ENCODE results near the gene GRIP1. TPM values are rescaled to one million over a fixed set of nuclear protein-coding genes. Genes with fewer than 3 reads are reported as not detected.
A peak's percentile ranks its signal among the peaks of the same experiment; 100 is the strongest.

The GRIP1 gene
- total RNA-seq, 1 donor = under 0.01 TPM

DNA sequence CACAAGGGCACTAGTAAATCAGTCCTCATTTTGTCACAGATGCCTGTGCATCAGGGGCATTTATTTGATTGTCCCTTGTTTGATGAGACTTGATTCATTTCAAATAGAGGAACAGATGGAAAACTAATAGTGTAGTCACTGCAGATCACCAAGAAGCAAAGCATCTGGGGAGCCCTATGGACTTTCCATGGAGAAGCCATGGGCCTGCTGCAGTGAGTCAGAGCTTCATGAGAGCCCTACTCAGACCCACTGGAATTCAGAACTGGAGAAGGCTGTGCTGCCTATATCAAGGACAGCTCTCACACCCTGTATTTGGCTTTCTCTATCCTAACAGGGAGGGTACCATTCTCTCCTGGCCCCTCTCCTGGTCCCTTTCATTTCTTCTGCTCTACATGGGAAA lies 126.2 kb downstream of the GRIP1 start:
- no peak for DNase-seq (ENCODE audit: insufficient read length, low spot score, missing footprints)
- H3K9me3 ChIP-seq (ENCODE audit: low read depth, low read length) = no peaks in the 10 kb centered on the region
- no peaks in the 10 kb centered on the region for H4K20me1 ChIP-seq (ENCODE audit: insufficient read depth, low read length)
- H3K4me1 ChIP-seq (ENCODE audit: insufficient read depth, low read length) = no peaks in the 10 kb centered on the region
- H3K4me3 ChIP-seq (ENCODE audit: insufficient read depth, low read length) = no peak overlapping the region
- H3K79me2 ChIP-seq (ENCODE audit: insufficient read depth, low read length) = no peaks in the 10 kb centered on the region
- H3K4me2 ChIP-seq (ENCODE audit: insufficient read depth, low read length) = no peak overlapping the region
- H2AFZ ChIP-seq (ENCODE audit: low read length) = no peak overlapping the region
- no peaks in the 10 kb centered on the region for H3K36me3 ChIP-seq (ENCODE audit: insufficient read depth, low read length)
- no peaks in the 10 kb centered on the region for H3K27me3 ChIP-seq (ENCODE audit: insufficient read depth, low read length)
- H3K27ac ChIP-seq (ENCODE audit: low read depth, low read length) = no peak overlapping the region
- TF ChIP-seq, protein P1, sequence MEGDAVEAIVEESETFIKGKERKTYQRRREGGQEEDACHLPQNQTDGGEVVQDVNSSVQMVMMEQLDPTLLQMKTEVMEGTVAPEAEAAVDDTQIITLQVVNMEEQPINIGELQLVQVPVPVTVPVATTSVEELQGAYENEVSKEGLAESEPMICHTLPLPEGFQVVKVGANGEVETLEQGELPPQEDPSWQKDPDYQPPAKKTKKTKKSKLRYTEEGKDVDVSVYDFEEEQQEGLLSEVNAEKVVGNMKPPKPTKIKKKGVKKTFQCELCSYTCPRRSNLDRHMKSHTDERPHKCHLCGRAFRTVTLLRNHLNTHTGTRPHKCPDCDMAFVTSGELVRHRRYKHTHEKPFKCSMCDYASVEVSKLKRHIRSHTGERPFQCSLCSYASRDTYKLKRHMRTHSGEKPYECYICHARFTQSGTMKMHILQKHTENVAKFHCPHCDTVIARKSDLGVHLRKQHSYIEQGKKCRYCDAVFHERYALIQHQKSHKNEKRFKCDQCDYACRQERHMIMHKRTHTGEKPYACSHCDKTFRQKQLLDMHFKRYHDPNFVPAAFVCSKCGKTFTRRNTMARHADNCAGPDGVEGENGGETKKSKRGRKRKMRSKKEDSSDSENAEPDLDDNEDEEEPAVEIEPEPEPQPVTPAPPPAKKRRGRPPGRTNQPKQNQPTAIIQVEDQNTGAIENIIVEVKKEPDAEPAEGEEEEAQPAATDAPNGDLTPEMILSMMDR (IDR thresholded peaks at IDR 0.05; ENCODE audit: extremely low read depth, low read depth, low read length) = no peak

DNA sequence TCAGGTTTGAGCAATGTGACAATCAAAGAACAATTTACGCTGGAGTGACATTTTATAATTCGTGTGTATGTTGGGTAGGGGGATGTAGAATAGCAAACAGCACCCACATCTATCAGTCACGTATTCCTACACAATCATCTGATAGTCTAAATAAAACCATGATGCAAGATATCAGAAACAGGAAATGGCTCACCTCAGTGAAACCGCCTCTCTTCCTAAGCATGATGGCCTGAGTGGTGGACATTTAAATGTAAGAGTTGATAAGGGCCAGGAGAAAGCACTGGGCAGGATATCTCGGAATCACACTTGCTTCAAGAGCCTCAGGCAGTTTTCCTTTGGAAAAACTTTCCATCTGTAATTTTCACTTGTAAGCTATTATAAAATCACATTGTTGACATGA lies 128.2 kb downstream of the GRIP1 start:
- H3K4me2 ChIP-seq (ENCODE audit: insufficient read depth, low read length) = no peak overlapping the region
- DNase-seq (ENCODE audit: insufficient read length, low spot score, missing footprints) = no peak
- H3K27ac ChIP-seq (ENCODE audit: low read depth, low read length) = no peak overlapping the region
- no peak overlapping the region for H2AFZ ChIP-seq (ENCODE audit: low read length)
- H3K9me3 ChIP-seq (ENCODE audit: low read depth, low read length) = no peaks in the 10 kb centered on the region
- TF ChIP-seq, protein P1 (IDR thresholded peaks at IDR 0.05; ENCODE audit: extremely low read depth, low read depth, low read length) = no peak
- no peaks in the 10 kb centered on the region for H4K20me1 ChIP-seq (ENCODE audit: insufficient read depth, low read length)
- no peak overlapping the region for H3K4me3 ChIP-seq (ENCODE audit: insufficient read depth, low read length)
- H3K27me3 ChIP-seq (ENCODE audit: insufficient read depth, low read length) = no peaks in the 10 kb centered on the region
- H3K36me3 ChIP-seq (ENCODE audit: insufficient read depth, low read length) = no peaks in the 10 kb centered on the region
- H3K4me1 ChIP-seq (ENCODE audit: insufficient read depth, low read length) = no peaks in the 10 kb centered on the region
- no peaks in the 10 kb centered on the region for H3K79me2 ChIP-seq (ENCODE audit: insufficient read depth, low read length)

DNA sequence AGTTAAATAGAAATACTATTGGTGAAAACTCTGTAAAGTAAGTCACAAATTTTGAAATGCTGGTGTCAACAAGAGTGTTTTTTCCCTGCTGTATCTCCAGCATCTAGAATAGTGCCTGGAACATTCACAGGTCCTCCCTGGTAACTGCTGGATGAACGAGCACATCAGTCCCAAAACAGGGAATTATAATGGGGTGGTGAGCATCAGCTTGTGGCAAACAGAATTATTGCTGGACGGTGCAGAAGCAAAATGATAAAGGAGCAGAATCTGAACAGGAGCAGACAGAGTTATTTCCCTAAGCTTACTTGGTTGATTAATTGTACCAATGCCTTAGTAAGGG lies 129.9 kb downstream of the GRIP1 start:
- Histone ChIP-seq H3K4me2 (ENCODE audit: insufficient read depth, low read length) (no peak overlapping the region), H3K27ac (ENCODE audit: low read depth, low read length) (no peak overlapping the region), H3K4me1 (ENCODE audit: insufficient read depth, low read length) (no peaks in the 10 kb centered on the region), H3K4me3 (ENCODE audit: insufficient read depth, low read length) (no peak overlapping the region), H3K27me3 (ENCODE audit: insufficient read depth, low read length) (no peaks in the 10 kb centered on the region), H3K36me3 (ENCODE audit: insufficient read depth, low read length) (no peaks in the 10 kb centered on the region), H3K9me3 (ENCODE audit: low read depth, low read length) (no peaks in the 10 kb centered on the region), H2AFZ (ENCODE audit: low read length) (no peak overlapping the region), H4K20me1 (ENCODE audit: insufficient read depth, low read length) (no peaks in the 10 kb centered on the region), H3K79me2 (ENCODE audit: insufficient read depth, low read length) (no peaks in the 10 kb centered on the region)
- TF ChIP-seq, protein P1 (IDR thresholded peaks at IDR 0.05; ENCODE audit: extremely low read depth, low read depth, low read length) = no peak
- no peak for DNase-seq (ENCODE audit: insufficient read length, low spot score, missing footprints)

DNA sequence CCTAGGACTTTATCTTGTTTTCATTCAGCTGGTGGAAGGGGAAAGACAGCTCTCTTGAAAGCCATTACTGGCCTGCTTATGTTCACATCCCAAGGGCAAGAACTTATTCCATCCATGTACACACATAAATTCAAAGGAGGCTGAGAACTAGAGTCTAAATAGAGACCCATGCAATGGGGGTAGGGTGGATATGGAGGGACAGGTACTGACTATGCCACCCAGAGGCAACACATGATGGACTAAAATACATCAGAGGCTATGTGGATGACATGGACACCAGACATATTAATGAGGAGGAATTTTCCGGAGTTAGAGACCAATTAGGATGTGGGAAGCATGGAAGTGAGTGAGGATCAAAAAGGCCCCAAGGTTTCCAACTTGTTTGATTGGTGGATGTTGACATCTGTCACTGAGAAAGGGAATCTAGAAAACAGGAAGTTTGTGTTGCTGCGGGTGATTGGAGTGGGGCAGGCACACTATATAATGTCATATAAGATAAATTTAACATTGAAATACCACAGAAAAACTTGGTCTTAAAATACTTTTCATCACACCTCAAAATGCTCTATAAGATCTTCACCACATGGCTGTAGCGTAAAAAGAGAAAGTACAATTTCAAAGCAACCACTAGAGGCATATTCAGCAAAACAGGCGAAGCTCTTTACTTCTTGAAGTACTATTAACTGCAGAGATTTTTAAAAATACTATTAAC lies 130.4 kb downstream of the GRIP1 start:
- Histone ChIP-seq H3K36me3 (ENCODE audit: insufficient read depth, low read length) (no peaks in the 10 kb centered on the region), H2AFZ (ENCODE audit: low read length) (no peak overlapping the region), H4K20me1 (ENCODE audit: insufficient read depth, low read length) (no peaks in the 10 kb centered on the region), H3K4me3 (ENCODE audit: insufficient read depth, low read length) (no peak overlapping the region), H3K27ac (ENCODE audit: low read depth, low read length) (no peak overlapping the region), H3K4me1 (ENCODE audit: insufficient read depth, low read length) (no peaks in the 10 kb centered on the region), H3K4me2 (ENCODE audit: insufficient read depth, low read length) (no peak overlapping the region), H3K79me2 (ENCODE audit: insufficient read depth, low read length) (no peaks in the 10 kb centered on the region), H3K27me3 (ENCODE audit: insufficient read depth, low read length) (no peaks in the 10 kb centered on the region), H3K9me3 (ENCODE audit: low read depth, low read length) (no peaks in the 10 kb centered on the region)
- TF ChIP-seq, protein P1 (IDR thresholded peaks at IDR 0.05; ENCODE audit: extremely low read depth, low read depth, low read length) = peak; percentile 19
- DNase-seq (ENCODE audit: insufficient read length, low spot score, missing footprints) = no peak
